ENCODE measurements around the gene MYO10.
"Not testable (repeated sequence)": the region's sequence is repeated elsewhere in the genome, so short reads cannot be mapped to it uniquely, and the experiment has no call there.

The MYO10 gene

DNA sequence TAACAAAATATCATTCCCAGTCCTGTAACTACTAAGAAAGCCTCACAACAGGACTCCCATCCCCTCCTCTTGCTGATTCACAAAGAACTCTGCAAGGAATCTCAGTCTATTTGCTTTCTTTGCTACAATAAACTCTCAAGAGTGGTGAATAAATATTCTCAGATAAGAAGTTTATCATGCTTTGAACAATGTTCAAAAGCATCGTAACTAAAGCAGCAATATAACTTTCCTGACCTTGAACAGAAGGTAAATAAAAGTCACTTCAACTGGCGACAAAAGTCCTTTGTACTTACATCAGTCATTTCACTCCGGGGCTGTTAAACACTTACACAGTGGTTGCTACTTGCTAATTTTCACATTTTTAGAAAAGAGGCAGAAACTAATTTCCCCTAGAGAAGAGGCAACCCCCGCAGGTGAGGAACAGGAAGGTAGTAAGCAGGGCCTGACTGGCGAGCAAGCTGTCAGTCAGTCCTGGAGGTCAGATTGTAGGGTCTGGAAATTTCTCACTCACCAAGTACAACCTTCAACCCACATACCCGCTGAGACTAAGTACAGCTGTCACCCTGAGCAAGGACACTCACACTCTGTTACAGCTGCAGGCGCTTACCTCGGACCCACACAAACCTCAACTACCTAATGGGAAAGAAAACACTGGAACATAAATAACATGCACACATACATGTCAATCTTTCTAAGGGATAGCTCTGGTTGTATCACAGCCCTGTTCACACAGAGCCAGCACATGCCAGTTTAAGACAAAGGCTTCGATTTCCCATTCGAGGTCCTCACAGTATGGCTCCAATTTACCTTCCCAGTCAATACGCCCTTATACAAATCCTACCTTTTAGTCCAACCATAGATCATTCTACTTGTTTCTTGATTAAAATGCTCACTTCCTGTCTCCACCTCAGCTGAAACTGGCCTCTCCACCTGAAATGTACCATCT lies 214.7 kb downstream of the MYO10 start:
- Mint-ChIP-seq H3K36me3 (ENCODE audit: low read depth) (peaks cover 33% of the 10 kb centered on the region), H3K27ac (peak overlapping the region in 1 of 3 experiments; percentile 61), H3K4me3 (no peak overlapping the region), H3K4me1 (peaks cover 13% of the 10 kb centered on the region), H3K27me3 (ENCODE audit: low read depth) (no peaks in the 10 kb centered on the region), H3K9me3 (peaks cover 5% of the 10 kb centered on the region)
- TF ChIP-seq, protein P1, sequence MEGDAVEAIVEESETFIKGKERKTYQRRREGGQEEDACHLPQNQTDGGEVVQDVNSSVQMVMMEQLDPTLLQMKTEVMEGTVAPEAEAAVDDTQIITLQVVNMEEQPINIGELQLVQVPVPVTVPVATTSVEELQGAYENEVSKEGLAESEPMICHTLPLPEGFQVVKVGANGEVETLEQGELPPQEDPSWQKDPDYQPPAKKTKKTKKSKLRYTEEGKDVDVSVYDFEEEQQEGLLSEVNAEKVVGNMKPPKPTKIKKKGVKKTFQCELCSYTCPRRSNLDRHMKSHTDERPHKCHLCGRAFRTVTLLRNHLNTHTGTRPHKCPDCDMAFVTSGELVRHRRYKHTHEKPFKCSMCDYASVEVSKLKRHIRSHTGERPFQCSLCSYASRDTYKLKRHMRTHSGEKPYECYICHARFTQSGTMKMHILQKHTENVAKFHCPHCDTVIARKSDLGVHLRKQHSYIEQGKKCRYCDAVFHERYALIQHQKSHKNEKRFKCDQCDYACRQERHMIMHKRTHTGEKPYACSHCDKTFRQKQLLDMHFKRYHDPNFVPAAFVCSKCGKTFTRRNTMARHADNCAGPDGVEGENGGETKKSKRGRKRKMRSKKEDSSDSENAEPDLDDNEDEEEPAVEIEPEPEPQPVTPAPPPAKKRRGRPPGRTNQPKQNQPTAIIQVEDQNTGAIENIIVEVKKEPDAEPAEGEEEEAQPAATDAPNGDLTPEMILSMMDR (IDR thresholded peaks at IDR 0.05; ENCODE audit: unreplicated experiment in 3 of 3): no peak

DNA sequence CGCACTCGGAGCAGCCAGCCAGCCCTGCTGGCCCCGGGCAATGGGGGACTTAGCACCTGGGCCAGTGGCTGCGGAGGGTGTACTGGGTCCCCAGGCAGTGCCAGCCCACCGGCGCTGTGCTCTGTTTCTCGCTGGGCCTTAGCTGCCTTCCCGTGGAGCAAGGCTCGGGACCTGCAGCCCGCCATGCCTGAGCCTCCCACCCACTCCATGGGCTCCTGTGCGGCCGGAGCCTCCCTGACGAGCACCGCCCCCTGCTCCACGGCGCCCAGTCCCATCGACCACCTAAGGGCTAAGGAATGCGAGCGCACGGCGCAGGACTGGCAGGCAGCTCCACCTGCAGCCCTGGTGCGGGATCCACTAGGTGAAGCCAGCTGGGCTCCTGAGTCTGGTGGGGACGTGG lies 218.1 kb downstream of the MYO10 start:
- peaks cover 29% of the 10 kb centered on the region for H3K4me1 Mint-ChIP-seq
- H3K9me3 Mint-ChIP-seq; H3K27ac Mint-ChIP-seq; H3K27me3 Mint-ChIP-seq (ENCODE audit: low read depth); H3K4me3 Mint-ChIP-seq: not testable (repeated sequence)
- peaks cover 19% of the 10 kb centered on the region for H3K36me3 Mint-ChIP-seq (ENCODE audit: low read depth)

DNA sequence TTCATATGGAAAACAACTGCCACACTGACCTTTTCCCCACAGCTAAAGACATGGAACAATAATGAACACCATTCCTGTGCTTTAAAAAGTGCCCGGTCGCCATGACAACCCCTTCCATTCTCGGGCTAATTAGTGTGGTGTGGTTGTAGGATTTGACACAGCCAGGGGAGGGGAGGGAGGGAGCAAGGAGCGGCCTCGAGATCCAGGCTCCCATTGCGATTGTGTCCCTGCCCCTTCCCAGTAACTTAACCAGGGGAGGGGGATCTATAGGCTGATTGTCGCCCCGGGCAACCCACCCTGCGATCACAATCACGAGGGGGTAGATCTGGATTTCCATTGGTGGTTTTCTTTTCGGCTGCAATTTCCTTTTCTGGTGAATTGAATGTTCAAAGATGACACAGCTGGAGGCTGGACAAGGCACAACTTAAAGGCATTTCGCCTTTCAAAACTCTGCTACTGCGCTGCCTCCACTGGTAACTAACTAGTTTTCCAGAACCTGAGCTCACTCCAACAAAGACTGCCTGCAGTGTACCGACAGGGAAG lies 222.6 kb downstream of the MYO10 start:
- H3K4me1 Mint-ChIP-seq: peaks cover 31% of the 10 kb centered on the region
- peaks cover 3% of the 10 kb centered on the region for H3K27me3 Mint-ChIP-seq (ENCODE audit: low read depth)
- H3K36me3 Mint-ChIP-seq (ENCODE audit: low read depth): peaks cover 33% of the 10 kb centered on the region
- H3K4me3 Mint-ChIP-seq: peak overlapping the region; percentile 61 to 74 (median 74)
- TF ChIP-seq, protein P1 (IDR thresholded peaks at IDR 0.05; ENCODE audit: unreplicated experiment in 3 of 3): no peak
- H3K9me3 Mint-ChIP-seq: no peaks in the 10 kb centered on the region
- H3K27ac Mint-ChIP-seq: peak overlapping the region; percentile 65 to 93 (median 78)

DNA sequence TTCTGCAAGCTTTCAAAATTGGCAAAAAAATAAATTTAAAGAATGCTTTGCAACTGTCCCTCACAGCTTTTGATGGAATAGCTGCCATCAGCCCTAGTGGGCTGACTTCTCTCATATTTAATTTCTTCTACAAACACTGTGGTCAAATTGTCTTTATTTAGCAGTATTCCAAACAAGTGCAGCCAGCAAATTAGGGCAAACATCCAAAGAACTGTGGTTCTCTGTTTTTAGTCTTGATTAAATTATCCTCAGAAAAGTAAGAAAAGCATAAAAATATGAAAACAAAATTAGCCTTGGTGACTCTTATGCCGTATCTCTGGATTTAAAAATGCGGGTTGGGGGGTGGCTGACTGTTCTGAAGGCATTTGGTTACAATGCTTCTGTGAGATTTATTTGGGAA lies 223.5 kb downstream of the MYO10 start:
- H3K27me3 Mint-ChIP-seq (ENCODE audit: low read depth): peaks cover 3% of the 10 kb centered on the region
- H3K36me3 Mint-ChIP-seq (ENCODE audit: low read depth): peaks cover 42% of the 10 kb centered on the region
- peak overlapping the region in 2 of 3 experiments; percentile 61 to 74 for H3K4me3 Mint-ChIP-seq
- peaks cover 33% of the 10 kb centered on the region for H3K4me1 Mint-ChIP-seq
- H3K27ac Mint-ChIP-seq: peak overlapping the region; percentile 65 to 93 (median 78)
- TF ChIP-seq, protein P1 (IDR thresholded peaks at IDR 0.05; ENCODE audit: unreplicated experiment in 3 of 3): no peak
- H3K9me3 Mint-ChIP-seq: no peaks in the 10 kb centered on the region

DNA sequence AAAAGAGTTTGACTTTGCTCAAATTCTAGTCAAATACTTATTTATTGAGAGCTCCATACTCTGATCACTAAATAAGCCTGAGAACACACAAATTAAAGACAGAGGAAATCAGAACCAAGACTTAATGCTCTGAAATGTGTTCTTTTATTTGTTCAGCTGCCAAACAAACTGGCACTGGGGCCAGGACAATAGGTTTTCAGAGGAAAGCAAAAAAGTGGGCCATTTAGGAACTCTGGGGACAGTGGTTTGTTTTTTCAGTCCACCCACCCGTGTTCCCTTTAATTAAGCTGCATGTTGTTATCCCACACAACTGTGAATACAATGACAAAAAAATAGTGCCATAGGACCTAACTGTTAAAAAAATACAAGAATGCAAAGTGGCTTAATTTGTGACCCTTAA lies 223.9 kb downstream of the MYO10 start:
- H3K4me3 Mint-ChIP-seq: no peak overlapping the region
- TF ChIP-seq, protein P1 (IDR thresholded peaks at IDR 0.05; ENCODE audit: unreplicated experiment in 3 of 3): no peak
- H3K4me1 Mint-ChIP-seq: peaks cover 33% of the 10 kb centered on the region
- H3K9me3 Mint-ChIP-seq: no peaks in the 10 kb centered on the region
- peak overlapping the region in 2 of 3 experiments; percentile 78 to 93 for H3K27ac Mint-ChIP-seq
- H3K36me3 Mint-ChIP-seq (ENCODE audit: low read depth): peaks cover 42% of the 10 kb centered on the region
- H3K27me3 Mint-ChIP-seq (ENCODE audit: low read depth): peaks cover 3% of the 10 kb centered on the region

DNA sequence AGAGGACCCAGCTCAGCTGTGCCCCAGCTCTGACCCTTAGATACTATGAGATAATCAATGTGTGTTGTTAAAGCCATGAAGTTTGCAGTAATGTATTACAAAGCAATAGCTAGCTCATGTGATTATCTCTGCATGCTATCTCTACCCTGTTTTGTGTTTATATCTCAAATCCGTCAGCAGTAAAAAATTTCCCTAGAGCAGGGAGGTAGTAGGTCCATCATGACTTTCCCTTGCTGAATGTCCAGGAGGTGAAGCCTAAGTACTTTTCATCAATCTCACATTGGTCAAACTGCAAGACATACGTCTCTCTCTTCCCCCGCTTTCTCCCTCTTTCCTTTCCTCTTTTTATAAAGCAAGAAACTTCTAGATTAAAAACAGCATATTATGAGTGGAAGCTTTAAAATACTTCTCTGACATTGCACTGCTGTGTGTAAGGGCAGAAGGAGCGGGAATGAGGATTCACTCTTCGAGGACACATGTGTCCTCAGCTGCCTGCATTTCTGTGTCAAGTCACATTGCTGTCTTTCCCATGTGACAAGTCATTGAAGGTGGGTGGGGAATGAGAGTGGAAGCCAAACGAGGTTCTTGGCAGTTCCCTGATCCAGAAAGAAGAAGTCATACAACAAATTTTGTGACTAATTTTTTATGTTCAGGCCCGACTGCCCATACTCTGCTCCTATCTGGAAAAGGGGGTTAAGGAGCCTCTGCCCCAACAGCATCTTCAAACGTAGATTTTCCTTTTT lies 226.2 kb downstream of the MYO10 start:
- Mint-ChIP-seq H3K27me3 (ENCODE audit: low read depth) (peaks cover 3% of the 10 kb centered on the region), H3K9me3 (no peaks in the 10 kb centered on the region), H3K36me3 (ENCODE audit: low read depth) (peaks cover 57% of the 10 kb centered on the region), H3K27ac (no peak overlapping the region), H3K4me3 (no peak overlapping the region), H3K4me1 (peaks cover 28% of the 10 kb centered on the region)
- TF ChIP-seq, protein P1 (IDR thresholded peaks at IDR 0.05; ENCODE audit: unreplicated experiment in 3 of 3): no peak

Measured in nephron (organoid).